Left lung (tissue), 10 donors: ENCODE measurements around the gene ALS2. TPM values are rescaled to one million over a fixed set of nuclear protein-coding genes. Genes with fewer than 3 reads are reported as not detected.
"Not testable (repeated sequence)": the region's sequence is repeated elsewhere in the genome, so short reads cannot be mapped to it uniquely, and the experiment has no call there.

Experiments used
- ATAC-seq: fragments of 200-7000 bp; cut with Tn5 transposase; one replicate; pipeline ENCODE4 v1.9.1; 2020; ENCODE audit warnings: moderate library complexity
- DNase-seq, 4 donors: peaks; one replicate each; pipeline ENCODE4 v3.0.0-alpha.2; 2013 to 2020
- H3K27ac ChIP-seq, 2 donors: fragments of 200-600 bp; sonication (generic) in 1 of 2; one replicate each; pipeline versions ENCODE4 v1.5.0 to v1.8.0; 2020 to 2021
- H3K27me3 ChIP-seq, 2 donors: fragments of 200-600 bp; sonication (generic) in 1 of 2; one replicate each; pipeline versions ENCODE4 v1.5.0 to v1.8.0; 2020 to 2021
- H3K36me3 ChIP-seq, 2 donors: fragments of 200-600 bp; sonication (generic) in 1 of 2; one replicate each; pipeline versions ENCODE4 v1.5.0 to v1.8.0; 2020 to 2021
- H3K4me1 ChIP-seq, 2 donors: fragments of 200-600 bp; one replicate each; pipeline ENCODE4 v1.8.0; 2021
- H3K4me3 ChIP-seq, 2 donors: fragments of 200-600 bp; sonication (generic) in 1 of 2; one replicate each; pipeline versions ENCODE4 v1.5.0 to v1.8.0; 2020 to 2021; ENCODE audit warnings: mild to moderate bottlenecking in 1 of 2
- H3K9me3 ChIP-seq, 2 donors: fragments of 200-600 bp; sonication (generic) in 1 of 2; one replicate each; pipeline versions ENCODE4 v1.5.0 to v1.8.0; 2020 to 2021
- CTCF ChIP-seq, 2 donors: fragments of 200-600 bp; sonication (generic) in 1 of 2; IDR thresholded peaks; one replicate each; pipeline versions ENCODE4 v1.5.0 to v1.8.0; 2021; ENCODE audit warnings: antibody characterized with exemption in 2 of 2
- intact Hi-C, 2 donors: fragments of 100-400 bp; cut with DNase I; formaldehyde crosslinking; loops; one replicate each; pipeline versions ENCODE4 v1.11.2 to v1.14.2; 2022
- polyA plus RNA-seq, 6 donors: library from polyadenylated mRNA; unstranded; fragments of 120-200 nt; gene quantifications; one replicate each; pipeline ENCODE4 v1.2.1, GENCODE V29; 2013; ENCODE audit not compliant: insufficient read length in 6 of 6
- total RNA-seq, 2 donors: library from RNA; stranded (reverse); fragmentation: NEBNext Ultra II Directional; extraction: Animal tissue kit (Norgen Biotek cat#: 25700); gene quantifications; one replicate each; pipeline ENCODE4 v1.2.1, GENCODE V29; 2021
- donor health status: DM: no; HTN: yes; CAD: no.
- donor health status: DM: no; HTN: no; CAD: no.

ALS2 gene
- total and polyA plus RNA-seq, 8 donors: 22.9 to 31.0 (median 28.4) TPM

- H3K27ac ChIP-seq: no peak overlapping the region
- intact Hi-C loops: no loop called here
- no peak for TF ChIP-seq CTCF (IDR thresholded peaks at IDR 0.05)
- no peaks in the 10 kb centered on the region for H3K9me3 ChIP-seq
- H3K27me3 ChIP-seq: no peaks in the 10 kb centered on the region
- ATAC-seq (no peak), DNase-seq (no peak)
- H3K4me3 ChIP-seq: no peak overlapping the region
- no peaks in the 10 kb centered on the region for H3K4me1 ChIP-seq
- H3K36me3 ChIP-seq: no peaks in the 10 kb centered on the region
These were observed 28.9 kb upstream of the ALS2 start for GRCh38 chr2:201809633-201810032.

GRCh38 chr2:201808027-201808426, 27.3 kb upstream of the ALS2 start:
- Histone ChIP-seq H3K9me3 (no peaks in the 10 kb centered on the region), H3K27me3 (peaks cover 0 to 10% of the 10 kb centered on the region in 2 donors), H3K36me3 (no peaks in the 10 kb centered on the region), H3K4me3 (no peak overlapping the region), H3K4me1 (no peaks in the 10 kb centered on the region), H3K27ac (peak overlapping the region in 1 of 2 donors; percentile 42)
- no peak for TF ChIP-seq CTCF (IDR thresholded peaks at IDR 0.05)
- ATAC-seq: no peak
- DNase-seq: no peak
- intact Hi-C loops: no loop called here

GRCh38 chr2:201807452-201807999, 26.8 kb upstream of the ALS2 start:
- Histone ChIP-seq H3K4me1 (no peaks in the 10 kb centered on the region), H3K36me3 (no peaks in the 10 kb centered on the region), H3K4me3 (no peak overlapping the region), H3K9me3 (no peaks in the 10 kb centered on the region), H3K27ac (peak overlapping the region in 1 of 2 donors; percentile 42), H3K27me3 (peaks cover 0 to 10% of the 10 kb centered on the region in 2 donors)
- DNase-seq (peak in 2 of 4 donors; percentile 24 to 36), ATAC-seq (peak; percentile 31)
- intact Hi-C loops: no loop called here
- TF ChIP-seq CTCF (IDR thresholded peaks at IDR 0.05): no peak

GRCh38 chr2:201806442-201807170, 25.9 kb upstream of the ALS2 start, which contains the start of gene CDK15:
CDK15 (plus strand) TSS chr2:201806537; CDS start chr2:201806665, 128 bp downstream.
- TF ChIP-seq CTCF (IDR thresholded peaks at IDR 0.05): no peak
- no peak within 1 kb of the TSS for H3K4me3 ChIP-seq
- DNase-seq (peak in 1 of 4 donors; percentile 26), ATAC-seq (peak; percentile 47)
- H3K27me3 ChIP-seq: peaks cover 0 to 10% of the 10 kb centered on the region in 2 donors
- no peaks in the 10 kb centered on the region for H3K36me3 ChIP-seq
- intact Hi-C loops: no loop called here
- no peaks in the 10 kb centered on the region for H3K4me1 ChIP-seq
- H3K9me3 ChIP-seq: no peaks in the 10 kb centered on the region
- H3K27ac ChIP-seq: peak within 1 kb of the TSS in 1 of 2 donors; percentile 42

- peak in 1 of 4 donors; percentile 10 for DNase-seq
- H3K36me3 ChIP-seq, H3K4me3 ChIP-seq, H3K27ac ChIP-seq, H3K9me3 ChIP-seq, H3K27me3 ChIP-seq, ATAC-seq, H3K4me1 ChIP-seq: not testable (repeated sequence)
- intact Hi-C loops: loop anchor here in 1 of 2 donors (10.0 kb wide), 1 partner anchor 376 kb away; no protein-coding TSS in a partner anchor
These were observed 18.2 kb upstream of the ALS2 start for GRCh38 chr2:201798914-201799285.
